SU-DHL-6 (cell line): ENCODE results near the gene NDUFS7.

Experiments used
- H2AFZ ChIP-seq: fragments of 200-600 bp; sonication (generic); 2 replicates; pipeline ENCODE4 v1.6.1; 2014; ENCODE audit warnings: low read depth, mild to moderate bottlenecking, moderate library complexity, mixed read lengths, antibody characterized with exemption, low read length; ENCODE audit not compliant: severe bottlenecking
- H3F3A ChIP-seq: fragments of 200-600 bp; shearing (Covaris generic); 2 replicates; pipeline ENCODE4 v1.6.0; 2016; ENCODE audit warnings: antibody characterized with exemption, mild to moderate bottlenecking; ENCODE audit not compliant: insufficient read depth
- H3K27ac ChIP-seq: fragments of 200-600 bp; sonication (generic); 2 replicates; pipeline ENCODE4 v1.5.1; 2016; ENCODE audit warnings: low read depth, mild to moderate bottlenecking, low read length, moderate library complexity, mixed read lengths
- H3K27me3 ChIP-seq: fragments of 200-600 bp; sonication (generic), shearing (Covaris generic); 2 replicates; pipeline ENCODE4 v1.6.0; 2014; ENCODE audit warnings: mild to moderate bottlenecking, low read length
- H3K36me3 ChIP-seq: fragments of 200-600 bp; sonication (generic); 2 replicates; pipeline ENCODE4 v1.6.1; 2014; ENCODE audit warnings: mild to moderate bottlenecking, low read length, mixed read lengths
- H3K4me2 ChIP-seq: fragments of 300-600, 200-600 bp; shearing (Covaris generic), sonication (generic); 2 replicates; pipeline ENCODE4 v1.6.0; 2014; ENCODE audit warnings: low read length, low read depth, mild to moderate bottlenecking; ENCODE audit not compliant: poor library complexity, severe bottlenecking
- H3K4me3 ChIP-seq: fragments of 200-600 bp; sonication (generic); 2 replicates; pipeline ENCODE4 v1.5.1; 2014; ENCODE audit warnings: antibody characterized with exemption, low read length, mild to moderate bottlenecking, mixed read lengths; ENCODE audit not compliant: insufficient read depth, poor library complexity, severe bottlenecking
- H3K79me2 ChIP-seq: fragments of 200-600 bp; sonication (generic); 2 replicates; pipeline ENCODE4 v1.6.1; 2014; ENCODE audit warnings: mild to moderate bottlenecking, low read length, moderate library complexity; ENCODE audit not compliant: insufficient read depth
- H3K9ac ChIP-seq: fragments of 200-600 bp; sonication (generic); 2 replicates; pipeline ENCODE4 v1.7.0; 2014; ENCODE audit warnings: mild to moderate bottlenecking, low read length
- H3K9me2 ChIP-seq: fragments of 200-600 bp; sonication (generic); replicated peaks from 2 replicates; pipeline ENCODE4 v1.6.1; 2014; ENCODE audit warnings: low read length; ENCODE audit not compliant: insufficient read depth
- H3K9me3 ChIP-seq: fragments of 200-600 bp; sonication (generic); 2 replicates; pipeline ENCODE4 v1.6.1; 2014; ENCODE audit warnings: low read length, mixed read lengths; ENCODE audit not compliant: insufficient read depth
- H4K20me1 ChIP-seq: fragments of 200-600 bp; sonication (generic); 2 replicates; pipeline ENCODE4 v1.6.1; 2014; ENCODE audit warnings: low read depth, mild to moderate bottlenecking, antibody characterized with exemption, low read length, moderate library complexity, mixed read lengths
- CTCF ChIP-seq: fragments of 200-600 bp; sonication (generic); IDR thresholded peaks from one replicate; pipeline ENCODE4 v1.5.1; 2017; ENCODE audit warnings: antibody characterized with exemption, mild to moderate bottlenecking, low read length, moderate library complexity; ENCODE audit not compliant: insufficient read depth, poor library complexity, severe bottlenecking
- EZH2phosphoT487 ChIP-seq: fragments of 200-600 bp; sonication (generic), shearing (Covaris generic); conservative IDR thresholded peaks from 2 replicates; pipeline ENCODE4 v1.6.1; 2018; ENCODE audit warnings: mild to moderate bottlenecking, antibody characterized with exemption, low read length, moderate library complexity, mixed read lengths

NDUFS7 gene

DNA sequence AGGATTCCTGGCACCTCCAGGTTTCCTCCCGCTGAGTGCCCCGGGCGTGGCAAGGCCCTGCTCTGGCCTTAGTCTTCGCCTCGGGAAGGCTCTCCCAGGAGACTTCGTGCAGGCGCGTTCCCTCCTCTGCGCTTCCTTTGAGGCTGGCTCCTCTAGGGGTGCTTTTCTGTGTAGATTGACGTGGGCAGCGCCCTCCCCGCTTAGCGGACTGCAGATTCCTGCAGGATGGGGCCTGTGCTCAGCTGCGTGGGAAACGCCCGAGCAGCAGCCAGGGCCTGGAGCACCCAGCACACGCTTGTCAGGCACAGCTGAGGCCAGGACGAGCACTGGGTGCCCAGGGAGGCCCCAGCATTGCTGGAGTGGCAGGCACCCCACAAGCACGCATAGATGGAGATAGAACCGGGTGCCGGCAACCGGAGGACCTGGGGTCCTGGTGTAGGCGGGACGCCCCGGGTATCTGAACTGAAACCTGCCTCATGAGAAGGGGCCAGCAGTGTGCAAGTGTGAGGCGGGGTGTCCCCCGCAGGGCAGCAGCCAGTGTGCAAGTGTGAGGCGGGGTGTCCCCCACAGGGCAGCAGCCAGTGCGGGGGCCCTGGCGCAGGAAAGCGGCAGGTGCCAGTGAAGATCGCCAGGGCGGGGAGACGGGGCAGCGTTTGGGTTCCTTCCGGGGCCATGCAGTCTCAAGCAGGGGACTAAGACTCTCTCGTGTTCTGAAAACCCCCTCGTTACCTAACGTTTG is 3.4 kb downstream of the NDUFS7 start:
- no peaks in the 10 kb centered on the region for H3K27me3 ChIP-seq
- no peak for TF ChIP-seq CTCF
- TF ChIP-seq EZH2phosphoT487: no peak
- no peaks in the 10 kb centered on the region for H3F3A ChIP-seq
- H3K27ac ChIP-seq: no peak overlapping the region
- no peak overlapping the region for H3K9ac ChIP-seq
- H2AFZ ChIP-seq: no peak overlapping the region
- no peaks in the 10 kb centered on the region for H4K20me1 ChIP-seq
- H3K9me2 ChIP-seq: no peaks in the 10 kb centered on the region
- H3K79me2 ChIP-seq: peaks cover 13% of the 10 kb centered on the region
- no peaks in the 10 kb centered on the region for H3K36me3 ChIP-seq
- H3K4me3 ChIP-seq: no peak overlapping the region
- no peaks in the 10 kb centered on the region for H3K9me3 ChIP-seq
- no peak overlapping the region for H3K4me2 ChIP-seq

DNA sequence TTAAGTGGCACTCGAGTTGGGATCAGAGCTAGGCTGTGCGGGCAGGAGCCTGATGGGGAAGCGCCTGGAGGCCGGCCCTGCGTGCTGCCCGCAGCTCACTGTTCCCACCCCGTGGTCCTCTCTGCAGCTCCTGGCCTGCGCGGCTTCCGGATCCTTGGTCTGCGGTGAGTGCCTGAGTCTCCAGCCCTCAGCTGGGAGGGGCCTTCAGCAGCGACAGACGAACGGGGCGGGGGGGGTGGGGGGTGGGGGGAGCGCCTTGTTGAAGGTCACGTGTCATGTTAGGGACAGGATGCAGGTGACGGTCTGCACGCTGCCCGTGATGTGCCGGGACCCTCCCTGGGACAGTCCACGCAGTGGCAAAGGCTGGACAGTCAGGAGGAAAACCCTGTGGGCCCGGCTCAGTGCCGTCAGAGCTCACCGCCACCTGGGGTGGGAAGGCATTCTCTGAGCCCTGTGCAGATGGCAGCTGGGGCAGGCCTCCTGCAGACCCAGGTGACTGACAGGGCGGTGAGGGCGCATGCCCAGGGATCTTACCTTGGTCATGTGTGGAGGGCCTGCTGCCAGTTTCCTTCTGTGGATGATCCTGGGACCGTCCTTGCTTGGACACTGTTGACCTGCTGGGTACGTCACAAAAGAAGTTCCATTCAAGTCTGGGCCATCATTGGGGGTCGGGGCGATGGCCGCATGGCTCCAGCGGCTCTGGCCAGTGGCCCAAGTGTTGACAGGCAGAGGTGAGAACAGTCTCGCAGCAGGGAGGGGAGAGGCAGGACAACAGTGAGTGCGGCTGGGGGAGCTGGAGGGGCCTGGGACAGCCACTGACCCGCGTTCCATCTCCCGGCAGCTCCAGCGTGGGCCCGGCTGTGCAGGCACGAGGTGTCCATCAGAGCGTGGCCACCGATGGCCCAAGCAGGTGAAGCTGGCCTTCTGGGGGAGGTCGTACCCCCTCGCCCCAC is 4.3 kb downstream of the NDUFS7 start:
- Histone ChIP-seq H3F3A (no peaks in the 10 kb centered on the region), H3K9ac (no peak overlapping the region), H3K36me3 (no peaks in the 10 kb centered on the region), H3K9me2 (no peaks in the 10 kb centered on the region), H3K79me2 (peaks cover 13% of the 10 kb centered on the region), H4K20me1 (no peaks in the 10 kb centered on the region), H2AFZ (no peak overlapping the region), H3K27ac (no peak overlapping the region), H3K27me3 (no peaks in the 10 kb centered on the region), H3K4me2 (no peak overlapping the region), H3K9me3 (no peaks in the 10 kb centered on the region), H3K4me3 (no peak overlapping the region)
- TF ChIP-seq EZH2phosphoT487 (no peak), CTCF (no peak)

- peaks cover 13% of the 10 kb centered on the region for H3K79me2 ChIP-seq
- no peak overlapping the region for H3K4me2 ChIP-seq
- no peaks in the 10 kb centered on the region for H3K27me3 ChIP-seq
- no peak overlapping the region for H3K27ac ChIP-seq
- no peak overlapping the region for H2AFZ ChIP-seq
- no peaks in the 10 kb centered on the region for H3K9me3 ChIP-seq
- H3K36me3 ChIP-seq: no peaks in the 10 kb centered on the region
- H4K20me1 ChIP-seq: no peaks in the 10 kb centered on the region
- no peak for TF ChIP-seq CTCF
- no peak for TF ChIP-seq EZH2phosphoT487
- H3K9me2 ChIP-seq: no peaks in the 10 kb centered on the region
- H3K9ac ChIP-seq: no peak overlapping the region
- H3F3A ChIP-seq: no peaks in the 10 kb centered on the region
- H3K4me3 ChIP-seq: no peak overlapping the region
These were observed 4.9 kb downstream of the NDUFS7 start for GRCh38 chr19:1388637-1389026.
